GM12892 (cell line): Measurements from ENCODE around the gene RNF225.

Experiments
- POLR2A ChIP-seq: IDR thresholded peaks from 2 replicates; pipeline ENCODE4 v1.6.1; 2011; ENCODE audit warnings: low read depth, low read length, control low read depth
- POLR2AphosphoS5 ChIP-seq: IDR thresholded peaks from 2 replicates; pipeline ENCODE4 v1.6.1; 2011; ENCODE audit warnings: low read depth, low read length, control low read depth

GRCh38 chr19:58406818-58407657, 11.6 kb downstream of the RNF225 start:
- TF ChIP-seq POLR2AphosphoS5 (no peak), POLR2A (no peak)
